Measurements from ENCODE around the gene NGB.

Gene NGB

DNA sequence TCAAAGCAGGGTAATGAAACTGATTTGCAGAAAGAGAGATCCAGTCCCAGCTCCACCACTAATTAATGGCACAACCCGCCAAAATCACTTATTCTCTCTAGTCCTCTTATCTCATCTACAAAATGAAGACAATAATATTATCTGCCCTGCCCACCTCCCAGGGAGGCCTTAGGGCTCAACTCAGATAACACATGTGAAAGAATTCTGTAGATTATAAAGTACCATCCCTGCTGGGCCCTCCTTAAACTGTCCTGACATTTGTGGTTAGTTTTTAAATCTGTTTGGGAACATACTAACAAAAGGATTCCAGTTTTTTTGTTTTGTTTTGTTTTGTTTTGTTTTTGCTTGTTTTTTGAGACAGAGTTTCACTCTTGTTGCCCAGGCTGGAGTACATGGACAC, 42.4 kb upstream of the NGB start:
- Histone ChIP-seq H3K4me1 (ENCODE audit: control insufficient read depth in 2 of 2, insufficient read depth in 2 of 2, low read length in 2 of 2) (peaks cover 8 to 21% of the 10 kb centered on the region in 2 donors), H3K9me3 (ENCODE audit: control insufficient read depth in 2 of 2, low read length in 2 of 2) (no peaks in the 10 kb centered on the region), H3K36me3 (ENCODE audit: control insufficient read depth in 2 of 2, insufficient read depth in 2 of 2, low read length in 2 of 2) (no peaks in the 10 kb centered on the region), H3K9ac (ENCODE audit: low read depth in 1 of 2, low read length in 2 of 2) (no peak overlapping the region), H3K27ac (ENCODE audit: low read depth in 2 of 2, low read length in 2 of 2) (no peak overlapping the region), H3K4me3 (ENCODE audit: low read length in 2 of 2) (no peak overlapping the region), H3K27me3 (ENCODE audit: control insufficient read depth in 2 of 2, insufficient read depth in 2 of 2, low read length in 2 of 2) (no peaks in the 10 kb centered on the region)

GRCh38 chr14:77311217-77311616, 40.2 kb upstream of the NGB start:
- H3K9ac ChIP-seq (ENCODE audit: low read depth in 1 of 2, low read length in 2 of 2), result no peak overlapping the region
- no peaks in the 10 kb centered on the region for H3K27me3 ChIP-seq (ENCODE audit: control insufficient read depth in 2 of 2, insufficient read depth in 2 of 2, low read length in 2 of 2)
- no peak overlapping the region for H3K27ac ChIP-seq (ENCODE audit: low read depth in 2 of 2, low read length in 2 of 2)
- no peaks in the 10 kb centered on the region for H3K9me3 ChIP-seq (ENCODE audit: control insufficient read depth in 2 of 2, low read length in 2 of 2)
- H3K4me1 ChIP-seq (ENCODE audit: control insufficient read depth in 2 of 2, insufficient read depth in 2 of 2, low read length in 2 of 2), result peaks cover 2 to 9% of the 10 kb centered on the region in 2 donors
- H3K4me3 ChIP-seq (ENCODE audit: low read length in 2 of 2), result no peak overlapping the region
- no peaks in the 10 kb centered on the region for H3K36me3 ChIP-seq (ENCODE audit: control insufficient read depth in 2 of 2, insufficient read depth in 2 of 2, low read length in 2 of 2)

- no peak overlapping the region for H3K9ac ChIP-seq (ENCODE audit: low read depth in 1 of 2, low read length in 2 of 2)
- no peak overlapping the region for H3K4me3 ChIP-seq (ENCODE audit: low read length in 2 of 2)
- no peaks in the 10 kb centered on the region for H3K27me3 ChIP-seq (ENCODE audit: control insufficient read depth in 2 of 2, insufficient read depth in 2 of 2, low read length in 2 of 2)
- H3K36me3 ChIP-seq (ENCODE audit: control insufficient read depth in 2 of 2, insufficient read depth in 2 of 2, low read length in 2 of 2), result peaks cover 3 to 4% of the 10 kb centered on the region in 2 donors
- H3K9me3 ChIP-seq (ENCODE audit: control insufficient read depth in 2 of 2, low read length in 2 of 2), result no peaks in the 10 kb centered on the region
- no peak overlapping the region for H3K27ac ChIP-seq (ENCODE audit: low read depth in 2 of 2, low read length in 2 of 2)
- peaks cover 0 to 9% of the 10 kb centered on the region in 2 donors for H3K4me1 ChIP-seq (ENCODE audit: control insufficient read depth in 2 of 2, insufficient read depth in 2 of 2, low read length in 2 of 2)
Observed at GRCh38 chr14:77310026-77310425, 39.0 kb upstream of the NGB start.

DNA sequence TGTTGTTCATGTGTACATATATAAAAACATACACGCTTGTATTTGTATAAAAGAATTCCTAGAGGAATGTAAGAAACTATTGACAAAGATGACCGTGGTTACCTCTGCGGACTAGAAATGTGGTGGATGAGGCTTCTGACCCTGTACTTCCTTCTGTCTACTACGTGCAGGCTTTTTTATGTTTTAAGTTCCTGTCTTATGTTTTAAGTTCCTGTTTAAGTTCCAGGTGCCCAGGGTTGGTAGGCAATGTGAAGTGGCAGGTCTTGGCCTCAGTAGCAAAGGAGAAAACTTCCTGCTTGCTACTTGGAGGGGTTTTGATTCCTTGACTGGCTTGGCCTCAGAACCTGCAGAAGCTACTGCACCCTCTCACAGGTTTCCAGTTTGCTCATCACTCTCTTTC, 38.1 kb upstream of the NGB start:
- H3K9ac ChIP-seq (ENCODE audit: low read depth in 1 of 2, low read length in 2 of 2), result no peak overlapping the region
- H3K36me3 ChIP-seq (ENCODE audit: control insufficient read depth in 2 of 2, insufficient read depth in 2 of 2, low read length in 2 of 2), result peaks cover 3 to 4% of the 10 kb centered on the region in 2 donors
- no peaks in the 10 kb centered on the region for H3K27me3 ChIP-seq (ENCODE audit: control insufficient read depth in 2 of 2, insufficient read depth in 2 of 2, low read length in 2 of 2)
- no peak overlapping the region for H3K27ac ChIP-seq (ENCODE audit: low read depth in 2 of 2, low read length in 2 of 2)
- no peaks in the 10 kb centered on the region for H3K9me3 ChIP-seq (ENCODE audit: control insufficient read depth in 2 of 2, low read length in 2 of 2)
- no peak overlapping the region for H3K4me3 ChIP-seq (ENCODE audit: low read length in 2 of 2)
- peaks cover 0 to 3% of the 10 kb centered on the region in 2 donors for H3K4me1 ChIP-seq (ENCODE audit: control insufficient read depth in 2 of 2, insufficient read depth in 2 of 2, low read length in 2 of 2)

DNA sequence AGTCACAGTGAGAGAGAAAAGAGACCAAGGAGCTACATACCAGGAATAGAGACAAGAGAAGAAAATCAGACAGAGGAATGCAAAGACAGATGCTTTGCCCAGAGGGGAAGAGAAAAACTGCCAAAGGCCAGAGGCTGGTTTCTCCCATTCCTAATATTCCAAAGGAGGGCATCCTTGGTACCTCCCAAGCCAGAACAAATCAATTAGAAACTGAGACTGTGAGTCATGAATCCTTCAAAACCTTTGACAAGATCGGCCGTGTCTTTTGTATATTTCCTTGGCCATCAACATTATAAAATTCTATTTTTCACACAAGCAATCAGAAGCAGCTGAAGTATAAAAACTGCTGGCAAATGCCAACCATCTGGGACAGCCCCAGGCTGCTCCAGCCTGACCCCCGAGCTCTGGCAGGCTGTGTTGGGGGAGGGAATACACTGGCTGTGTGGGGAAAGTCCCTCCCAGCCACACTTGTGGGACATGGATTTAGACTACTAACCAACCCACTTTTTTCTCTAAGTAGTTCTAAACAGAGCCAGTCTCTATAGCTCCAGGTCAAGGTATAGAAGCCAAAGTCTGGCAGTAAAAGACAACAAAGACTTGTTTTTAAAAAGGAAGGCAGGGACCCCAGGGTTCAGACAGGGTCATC, 36.0 kb upstream of the NGB start:
- Histone ChIP-seq H3K27ac (ENCODE audit: low read depth in 2 of 2, low read length in 2 of 2) (no peak overlapping the region), H3K9me3 (ENCODE audit: control insufficient read depth in 2 of 2, low read length in 2 of 2) (no peaks in the 10 kb centered on the region), H3K36me3 (ENCODE audit: control insufficient read depth in 2 of 2, insufficient read depth in 2 of 2, low read length in 2 of 2) (peaks cover 3 to 4% of the 10 kb centered on the region in 2 donors), H3K27me3 (ENCODE audit: control insufficient read depth in 2 of 2, insufficient read depth in 2 of 2, low read length in 2 of 2) (no peaks in the 10 kb centered on the region), H3K4me3 (ENCODE audit: low read length in 2 of 2) (no peak overlapping the region), H3K9ac (ENCODE audit: low read depth in 1 of 2, low read length in 2 of 2) (no peak overlapping the region), H3K4me1 (ENCODE audit: control insufficient read depth in 2 of 2, insufficient read depth in 2 of 2, low read length in 2 of 2) (peaks cover 0 to 7% of the 10 kb centered on the region in 2 donors)

DNA sequence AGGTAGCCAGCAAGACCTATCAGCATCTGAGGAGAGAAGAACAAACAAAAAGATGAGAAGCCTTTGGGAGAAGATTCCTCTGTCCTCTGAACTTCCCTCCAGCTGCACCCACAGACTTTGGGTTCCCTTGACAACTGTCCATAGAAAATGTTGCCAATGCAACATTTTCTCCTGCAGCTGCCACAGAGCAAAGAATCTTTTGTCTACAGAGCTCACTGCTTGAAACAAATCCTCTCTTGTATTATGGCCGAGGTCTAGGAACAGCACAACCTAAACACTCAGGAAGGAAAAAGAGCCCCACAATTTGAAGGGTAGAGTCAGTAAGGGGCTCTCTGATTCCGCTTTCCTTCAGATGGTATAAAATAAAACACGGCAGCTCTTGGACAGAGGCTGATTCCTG, 35.4 kb upstream of the NGB start:
- peaks cover 1 to 9% of the 10 kb centered on the region in 2 donors for H3K4me1 ChIP-seq (ENCODE audit: control insufficient read depth in 2 of 2, insufficient read depth in 2 of 2, low read length in 2 of 2)

GRCh38 chr14:77305696-77306095, 34.7 kb upstream of the NGB start:
- Histone ChIP-seq H3K27ac (ENCODE audit: low read depth in 2 of 2, low read length in 2 of 2) (no peak overlapping the region), H3K4me3 (ENCODE audit: low read length in 2 of 2) (no peak overlapping the region), H3K9ac (ENCODE audit: low read depth in 1 of 2, low read length in 2 of 2) (no peak overlapping the region), H3K4me1 (ENCODE audit: control insufficient read depth in 2 of 2, insufficient read depth in 2 of 2, low read length in 2 of 2) (peaks cover 7 to 12% of the 10 kb centered on the region in 2 donors), H3K36me3 (ENCODE audit: control insufficient read depth in 2 of 2, insufficient read depth in 2 of 2, low read length in 2 of 2) (peaks cover 3 to 4% of the 10 kb centered on the region in 2 donors), H3K9me3 (ENCODE audit: control insufficient read depth in 2 of 2, low read length in 2 of 2) (no peaks in the 10 kb centered on the region), H3K27me3 (ENCODE audit: control insufficient read depth in 2 of 2, insufficient read depth in 2 of 2, low read length in 2 of 2) (no peaks in the 10 kb centered on the region)

More for the DNA sequence above, 35.4 kb upstream of the NGB start:
- H3K9ac ChIP-seq (ENCODE audit: low read depth in 1 of 2, low read length in 2 of 2), result no peak overlapping the region
- no peaks in the 10 kb centered on the region for H3K9me3 ChIP-seq (ENCODE audit: control insufficient read depth in 2 of 2, low read length in 2 of 2)
- no peak overlapping the region for H3K4me3 ChIP-seq (ENCODE audit: low read length in 2 of 2)
- no peaks in the 10 kb centered on the region for H3K27me3 ChIP-seq (ENCODE audit: control insufficient read depth in 2 of 2, insufficient read depth in 2 of 2, low read length in 2 of 2)
- no peak overlapping the region for H3K27ac ChIP-seq (ENCODE audit: low read depth in 2 of 2, low read length in 2 of 2)
- H3K36me3 ChIP-seq (ENCODE audit: control insufficient read depth in 2 of 2, insufficient read depth in 2 of 2, low read length in 2 of 2), result peaks cover 3 to 4% of the 10 kb centered on the region in 2 donors

DNA sequence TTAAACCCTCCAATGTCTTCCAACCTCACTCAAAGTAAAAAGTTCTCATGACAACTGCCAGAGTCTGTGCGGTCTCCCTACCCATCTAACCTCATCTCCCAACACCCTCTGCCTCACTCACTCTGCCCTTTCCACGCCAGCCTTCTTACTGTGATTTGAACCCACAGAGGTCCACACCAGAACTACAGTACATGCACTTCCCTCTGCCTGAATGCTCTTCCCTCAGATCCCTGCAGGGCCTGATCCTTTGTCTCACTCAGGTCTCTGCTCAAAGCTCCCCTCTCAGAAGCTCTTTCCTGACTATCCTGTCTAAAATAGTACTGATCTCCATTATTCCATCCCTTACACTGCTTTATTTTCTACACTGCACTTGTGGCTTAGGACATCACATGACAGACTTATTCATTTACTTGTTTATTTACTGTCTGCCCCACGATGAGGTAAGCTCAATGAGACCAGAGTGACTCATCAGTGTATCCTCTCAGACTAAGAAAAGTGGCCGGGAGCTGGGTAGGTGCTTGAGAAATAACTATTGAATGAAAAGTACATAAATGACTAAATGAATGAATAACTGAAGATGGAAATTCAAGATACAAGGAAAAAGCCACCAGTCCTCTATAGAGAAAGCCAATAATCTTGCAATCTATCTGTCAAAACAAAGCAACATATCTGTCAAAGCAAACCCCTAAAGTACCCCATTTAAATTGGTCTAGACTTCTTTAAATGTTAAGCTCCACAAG, 32.6 kb upstream of the NGB start:
- Histone ChIP-seq H3K9ac (ENCODE audit: low read depth in 1 of 2, low read length in 2 of 2) (no peak overlapping the region), H3K4me1 (ENCODE audit: control insufficient read depth in 2 of 2, insufficient read depth in 2 of 2, low read length in 2 of 2) (peaks cover 10 to 27% of the 10 kb centered on the region in 2 donors), H3K27ac (ENCODE audit: low read depth in 2 of 2, low read length in 2 of 2) (no peak overlapping the region), H3K9me3 (ENCODE audit: control insufficient read depth in 2 of 2, low read length in 2 of 2) (no peaks in the 10 kb centered on the region), H3K27me3 (ENCODE audit: control insufficient read depth in 2 of 2, insufficient read depth in 2 of 2, low read length in 2 of 2) (no peaks in the 10 kb centered on the region), H3K4me3 (ENCODE audit: low read length in 2 of 2) (no peak overlapping the region), H3K36me3 (ENCODE audit: control insufficient read depth in 2 of 2, insufficient read depth in 2 of 2, low read length in 2 of 2) (peaks cover 4% of the 10 kb centered on the region in 2 donors)

- H3K27me3 ChIP-seq (ENCODE audit: control insufficient read depth in 2 of 2, insufficient read depth in 2 of 2, low read length in 2 of 2), result no peaks in the 10 kb centered on the region
- H3K4me1 ChIP-seq (ENCODE audit: control insufficient read depth in 2 of 2, insufficient read depth in 2 of 2, low read length in 2 of 2), result peaks cover 10 to 27% of the 10 kb centered on the region in 2 donors
- H3K27ac ChIP-seq (ENCODE audit: low read depth in 2 of 2, low read length in 2 of 2), result no peak overlapping the region
- H3K4me3 ChIP-seq (ENCODE audit: low read length in 2 of 2), result no peak overlapping the region
- no peak overlapping the region for H3K9ac ChIP-seq (ENCODE audit: low read depth in 1 of 2, low read length in 2 of 2)
- H3K36me3 ChIP-seq (ENCODE audit: control insufficient read depth in 2 of 2, insufficient read depth in 2 of 2, low read length in 2 of 2), result peaks cover 4 to 10% of the 10 kb centered on the region in 2 donors
- H3K9me3 ChIP-seq (ENCODE audit: control insufficient read depth in 2 of 2, low read length in 2 of 2), result no peaks in the 10 kb centered on the region
Observed at GRCh38 chr14:77302926-77303325, 31.9 kb upstream of the NGB start.

GRCh38 chr14:77301103-77301502, 30.1 kb upstream of the NGB start:
- H3K9me3 ChIP-seq (ENCODE audit: control insufficient read depth in 2 of 2, low read length in 2 of 2), result no peaks in the 10 kb centered on the region
- peaks cover 10 to 27% of the 10 kb centered on the region in 2 donors for H3K4me1 ChIP-seq (ENCODE audit: control insufficient read depth in 2 of 2, insufficient read depth in 2 of 2, low read length in 2 of 2)
- H3K9ac ChIP-seq (ENCODE audit: low read depth in 1 of 2, low read length in 2 of 2), result no peak overlapping the region
- no peak overlapping the region for H3K4me3 ChIP-seq (ENCODE audit: low read length in 2 of 2)
- H3K27ac ChIP-seq (ENCODE audit: low read depth in 2 of 2, low read length in 2 of 2), result no peak overlapping the region
- peaks cover 7 to 16% of the 10 kb centered on the region in 2 donors for H3K36me3 ChIP-seq (ENCODE audit: control insufficient read depth in 2 of 2, insufficient read depth in 2 of 2, low read length in 2 of 2)
- no peaks in the 10 kb centered on the region for H3K27me3 ChIP-seq (ENCODE audit: control insufficient read depth in 2 of 2, insufficient read depth in 2 of 2, low read length in 2 of 2)
